ENCODE results near the gene AOAH. TPM values are rescaled to one million over a fixed set of nuclear protein-coding genes. Genes with fewer than 3 reads are reported as not detected.

The AOAH gene
- total RNA-seq, 1 experiment from 2014 or later = not detected

- H3K9me3 ChIP-seq = no peaks in the 10 kb centered on the region
- H3K4me3 ChIP-seq (ENCODE audit: low read depth, low read length) = no peak overlapping the region
- H3K27me3 ChIP-seq (replicated peaks; ENCODE audit: control insufficient read depth, insufficient read depth, low read length) = no peaks in the 10 kb centered on the region
- Mint-ChIP-seq H3K9me3 (ENCODE audit: unreplicated experiment) (no peaks in the 10 kb centered on the region), H3K36me3 (ENCODE audit: insufficient read depth, unreplicated experiment) (no peaks in the 10 kb centered on the region), H3K4me3 (ENCODE audit: unreplicated experiment) (no peak overlapping the region), H3K4me1 (ENCODE audit: low read depth, unreplicated experiment) (peaks cover 6% of the 10 kb centered on the region), H3K27ac (ENCODE audit: unreplicated experiment) (no peak overlapping the region), H3K27me3 (ENCODE audit: insufficient read depth, unreplicated experiment) (peaks cover 3% of the 10 kb centered on the region)
- ChIA-PET CTCF (no interaction called here), POLR2A (no interaction called here)
- DNase-seq = no peak
- intact Hi-C loops (cut with micrococcal nuclease; ENCODE audit: unreplicated experiment) = no loop called here
- no peaks in the 10 kb centered on the region for H3K36me3 ChIP-seq (ENCODE audit: control insufficient read depth, insufficient read depth, low read length)
- no TSS peak for BruUV-seq (replicated peaks)
- no peak for TF ChIP-seq CTCF (IDR thresholded peaks at IDR 0.05; ENCODE audit: insufficient read depth in 1 of 2, low read depth in 1 of 2, low read length in 1 of 2, severe bottlenecking in 1 of 2, unreplicated experiment in 1 of 2)
- no peaks in the 10 kb centered on the region for H3K4me1 ChIP-seq
Observed at GRCh38 chr7:36606153-36606975, 117.9 kb downstream of the AOAH start.

DNA sequence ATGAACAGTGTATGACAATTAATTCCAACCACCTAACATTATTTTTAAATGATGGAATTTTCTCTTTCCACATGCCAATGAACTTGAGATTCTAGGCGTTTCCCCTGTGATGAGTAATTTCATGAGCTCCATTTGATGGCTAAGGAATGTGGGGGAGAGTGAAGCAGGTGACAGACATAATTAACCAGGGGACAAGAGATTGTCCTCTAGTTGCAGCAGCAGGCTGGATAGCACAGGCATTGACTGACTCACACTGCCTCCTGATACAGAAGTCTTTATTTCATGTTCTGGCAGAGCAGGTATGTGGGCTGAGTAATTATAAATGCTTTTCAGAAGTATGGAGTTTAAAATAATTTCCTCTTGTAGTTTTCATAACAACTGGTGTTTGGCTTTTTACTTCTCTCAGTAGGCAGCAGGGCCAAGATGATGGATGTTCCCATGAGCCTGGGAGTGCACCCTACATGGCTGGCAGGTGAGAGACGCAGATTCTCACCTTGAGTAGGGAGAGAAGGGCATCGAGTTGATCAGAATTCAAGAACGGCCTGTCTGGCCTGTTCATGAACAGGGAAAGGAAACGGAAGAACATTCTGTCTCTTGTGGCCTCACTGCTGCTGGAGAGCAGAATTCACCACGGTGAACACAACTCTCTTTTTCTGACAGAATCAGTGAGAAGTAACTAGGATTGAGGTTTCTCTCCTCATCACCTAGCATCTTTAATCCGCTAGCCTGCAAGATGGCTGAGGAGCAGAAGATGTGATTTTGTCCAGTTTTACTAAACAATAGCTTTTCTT is 118.8 kb downstream of the AOAH start:
- ChIA-PET POLR2A (no interaction called here), CTCF (no interaction called here)
- Histone ChIP-seq H3K9me3 (no peaks in the 10 kb centered on the region), H3K4me1 (no peaks in the 10 kb centered on the region), H3K4me3 (ENCODE audit: low read depth, low read length) (no peak overlapping the region), H3K36me3 (ENCODE audit: control insufficient read depth, insufficient read depth, low read length) (no peaks in the 10 kb centered on the region), H3K27me3 (replicated peaks; ENCODE audit: control insufficient read depth, insufficient read depth, low read length) (no peaks in the 10 kb centered on the region)
- H3K27ac Mint-ChIP-seq (ENCODE audit: unreplicated experiment) = no peak overlapping the region
- no peak for TF ChIP-seq CTCF (IDR thresholded peaks at IDR 0.05; ENCODE audit: insufficient read depth in 1 of 2, low read depth in 1 of 2, low read length in 1 of 2, severe bottlenecking in 1 of 2, unreplicated experiment in 1 of 2)
- no peaks in the 10 kb centered on the region for H3K9me3 Mint-ChIP-seq (ENCODE audit: unreplicated experiment)
- peaks cover 6% of the 10 kb centered on the region for H3K4me1 Mint-ChIP-seq (ENCODE audit: low read depth, unreplicated experiment)
- H3K36me3 Mint-ChIP-seq (ENCODE audit: insufficient read depth, unreplicated experiment) = no peaks in the 10 kb centered on the region
- no TSS peak for BruUV-seq (replicated peaks)
- H3K27me3 Mint-ChIP-seq (ENCODE audit: insufficient read depth, unreplicated experiment) = peaks cover 3% of the 10 kb centered on the region
- no peak for DNase-seq
- no peak overlapping the region for H3K4me3 Mint-ChIP-seq (ENCODE audit: unreplicated experiment)
- intact Hi-C loops (cut with micrococcal nuclease; ENCODE audit: unreplicated experiment) = no loop called here

GRCh38 chr7:36604806-36605205 is 119.5 kb downstream of the AOAH start:
- intact Hi-C loops (cut with micrococcal nuclease; ENCODE audit: unreplicated experiment) = no loop called here
- POLR2A ChIA-PET = no interaction called here

More at GRCh38 chr7:36604806-36605205, 119.5 kb downstream of the AOAH start:
- Histone ChIP-seq H3K9me3 (no peaks in the 10 kb centered on the region), H3K27me3 (replicated peaks; ENCODE audit: control insufficient read depth, insufficient read depth, low read length) (no peaks in the 10 kb centered on the region), H3K4me3 (ENCODE audit: low read depth, low read length) (no peak overlapping the region), H3K4me1 (no peaks in the 10 kb centered on the region), H3K36me3 (ENCODE audit: control insufficient read depth, insufficient read depth, low read length) (no peaks in the 10 kb centered on the region)
- Mint-ChIP-seq H3K4me3 (ENCODE audit: unreplicated experiment) (no peak overlapping the region), H3K27me3 (ENCODE audit: insufficient read depth, unreplicated experiment) (peaks cover 3% of the 10 kb centered on the region), H3K4me1 (ENCODE audit: low read depth, unreplicated experiment) (peaks cover 6% of the 10 kb centered on the region), H3K36me3 (ENCODE audit: insufficient read depth, unreplicated experiment) (no peaks in the 10 kb centered on the region), H3K27ac (ENCODE audit: unreplicated experiment) (no peak overlapping the region), H3K9me3 (ENCODE audit: unreplicated experiment) (no peaks in the 10 kb centered on the region)
- BruUV-seq (replicated peaks) = no TSS peak
- DNase-seq = no peak
- CTCF ChIA-PET = no interaction called here
- TF ChIP-seq CTCF (IDR thresholded peaks at IDR 0.05; ENCODE audit: insufficient read depth in 1 of 2, low read depth in 1 of 2, low read length in 1 of 2, severe bottlenecking in 1 of 2, unreplicated experiment in 1 of 2) = no peak

Data from Caco-2 (cell line).